ENCODE measurements around the gene ASTN2.

DNA sequence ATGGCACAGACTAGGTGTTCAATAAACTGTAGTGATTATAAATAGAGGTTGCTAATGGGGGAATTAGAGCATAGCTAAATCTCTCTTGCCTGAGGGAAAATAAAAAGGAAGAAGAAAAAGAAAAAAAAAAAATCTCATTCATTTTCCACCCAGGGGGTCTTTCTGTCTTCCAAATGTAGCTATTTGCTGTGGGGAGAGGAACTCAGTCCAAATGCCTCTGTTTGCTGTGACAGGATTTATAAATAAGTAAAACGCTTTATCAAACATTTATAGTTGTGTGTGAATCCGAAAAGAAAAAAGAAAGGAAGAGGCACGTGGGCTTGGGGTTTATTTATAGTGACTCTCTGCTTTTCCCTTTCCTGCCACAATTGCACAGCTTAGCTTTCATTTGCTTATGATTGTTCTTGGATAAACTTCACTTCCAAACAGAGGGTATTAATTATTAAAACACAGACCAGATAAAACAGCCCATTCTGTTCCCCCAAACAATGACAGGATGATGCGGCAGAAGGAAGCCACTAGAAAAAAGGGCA lies 245.7 kb downstream of the ASTN2 start:
- no peak for TF ChIP-seq EZH2phosphoT487 (IDR thresholded peaks at IDR 0.05; ENCODE audit: borderline replicate concordance, low read depth, low read length)
- TF ChIP-seq, protein P1, sequence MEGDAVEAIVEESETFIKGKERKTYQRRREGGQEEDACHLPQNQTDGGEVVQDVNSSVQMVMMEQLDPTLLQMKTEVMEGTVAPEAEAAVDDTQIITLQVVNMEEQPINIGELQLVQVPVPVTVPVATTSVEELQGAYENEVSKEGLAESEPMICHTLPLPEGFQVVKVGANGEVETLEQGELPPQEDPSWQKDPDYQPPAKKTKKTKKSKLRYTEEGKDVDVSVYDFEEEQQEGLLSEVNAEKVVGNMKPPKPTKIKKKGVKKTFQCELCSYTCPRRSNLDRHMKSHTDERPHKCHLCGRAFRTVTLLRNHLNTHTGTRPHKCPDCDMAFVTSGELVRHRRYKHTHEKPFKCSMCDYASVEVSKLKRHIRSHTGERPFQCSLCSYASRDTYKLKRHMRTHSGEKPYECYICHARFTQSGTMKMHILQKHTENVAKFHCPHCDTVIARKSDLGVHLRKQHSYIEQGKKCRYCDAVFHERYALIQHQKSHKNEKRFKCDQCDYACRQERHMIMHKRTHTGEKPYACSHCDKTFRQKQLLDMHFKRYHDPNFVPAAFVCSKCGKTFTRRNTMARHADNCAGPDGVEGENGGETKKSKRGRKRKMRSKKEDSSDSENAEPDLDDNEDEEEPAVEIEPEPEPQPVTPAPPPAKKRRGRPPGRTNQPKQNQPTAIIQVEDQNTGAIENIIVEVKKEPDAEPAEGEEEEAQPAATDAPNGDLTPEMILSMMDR (conservative IDR thresholded peaks at IDR 0.05; ENCODE audit: low read length) = no peak
